Effector memory CD8-positive, alpha-beta T cell (primary cell): ENCODE data around the gene PTPRE.
A peak's percentile ranks its signal among the peaks of the same experiment; 100 is the strongest.

ENCODE experiments used
- ATAC-seq: fragments of 150-1000 bp; cut with Tn5 transposase; replicated peaks from 2 replicates; pipeline ENCODE4 v1.10.0; 2021; ENCODE audit warnings: mild to moderate bottlenecking, moderate library complexity
- DNase-seq, 3 experiments: peaks; one replicate each; pipeline ENCODE4 v3.0.0; 2021
- H3K27ac Mint-ChIP-seq, 2 donors: one replicate each; pipeline ENCODE4 v1.8.0; 2022; ENCODE audit warnings: mild to moderate bottlenecking in 2 of 2, mixed read lengths in 2 of 2, moderate library complexity in 2 of 2
- H3K27me3 Mint-ChIP-seq, 2 donors: one replicate each; pipeline ENCODE4 v1.8.0; 2022; ENCODE audit warnings: mixed read lengths in 2 of 2
- H3K36me3 Mint-ChIP-seq: one replicate; pipeline ENCODE4 v1.8.0; 2022; ENCODE audit warnings: mild to moderate bottlenecking, moderate library complexity, mixed read lengths; ENCODE audit not compliant: insufficient read depth
- H3K4me1 Mint-ChIP-seq, 2 donors: one replicate each; pipeline ENCODE4 v1.8.0; 2022; ENCODE audit warnings: low read depth in 2 of 2, mixed read lengths in 2 of 2
- H3K4me3 Mint-ChIP-seq, 2 donors: one replicate each; pipeline ENCODE4 v1.8.0; 2022; ENCODE audit warnings: mild to moderate bottlenecking in 2 of 2, mixed read lengths in 2 of 2, moderate library complexity in 2 of 2
- H3K9me3 Mint-ChIP-seq, 2 donors: one replicate each; pipeline ENCODE4 v1.8.0; 2022; ENCODE audit warnings: mixed read lengths in 2 of 2

The PTPRE gene

GRCh38 chr10:128058106-128058749 is 151.3 kb downstream of the PTPRE start:
- Mint-ChIP-seq H3K4me3 (peak overlapping the region in 1 of 2 donors; percentile 24), H3K4me1 (peaks cover 55 to 65% of the 10 kb centered on the region in 2 donors), H3K36me3 (peaks cover 86% of the 10 kb centered on the region), H3K27me3 (no peaks in the 10 kb centered on the region), H3K9me3 (no peaks in the 10 kb centered on the region), H3K27ac (peak overlapping the region; percentile 10 to 89)
- DNase-seq: no peak
- ATAC-seq: no peak

- Mint-ChIP-seq H3K27ac (peak overlapping the region; percentile 10 to 89), H3K4me3 (peak overlapping the region; percentile 36 to 39), H3K9me3 (no peaks in the 10 kb centered on the region), H3K36me3 (peaks cover 87% of the 10 kb centered on the region), H3K27me3 (no peaks in the 10 kb centered on the region), H3K4me1 (peaks cover 60 to 70% of the 10 kb centered on the region in 2 donors)
- ATAC-seq (no peak), DNase-seq (no peak)
Measured at GRCh38 chr10:128058750-128059134, 151.8 kb downstream of the PTPRE start.

GRCh38 chr10:128059266-128059981 is 152.5 kb downstream of the PTPRE start:
- Mint-ChIP-seq H3K36me3 (peaks cover 87% of the 10 kb centered on the region), H3K27ac (peak overlapping the region; percentile 10 to 89), H3K4me3 (peak overlapping the region; percentile 36 to 39)

GRCh38 chr10:128059982-128060293 is 153.0 kb downstream of the PTPRE start:
- H3K9me3 Mint-ChIP-seq: no peaks in the 10 kb centered on the region
- peaks cover 69 to 77% of the 10 kb centered on the region in 2 donors for H3K4me1 Mint-ChIP-seq
- peak overlapping the region; percentile 1 to 39 for H3K4me3 Mint-ChIP-seq
- ATAC-seq: no peak
- H3K27ac Mint-ChIP-seq: peak overlapping the region; percentile 10 to 89
- H3K36me3 Mint-ChIP-seq: peaks cover 90% of the 10 kb centered on the region
- DNase-seq: no peak
- H3K27me3 Mint-ChIP-seq: no peaks in the 10 kb centered on the region

More at GRCh38 chr10:128059266-128059981, 152.5 kb downstream of the PTPRE start:
- ATAC-seq: peak; percentile 26
- Mint-ChIP-seq H3K9me3 (no peaks in the 10 kb centered on the region), H3K4me1 (peaks cover 65 to 74% of the 10 kb centered on the region in 2 donors), H3K27me3 (no peaks in the 10 kb centered on the region)
- peak in 2 of 3 experiments; percentile 33 to 34 for DNase-seq

- Mint-ChIP-seq H3K4me3 (peak overlapping the region; percentile 1 to 39), H3K9me3 (no peaks in the 10 kb centered on the region), H3K27ac (peak overlapping the region; percentile 10 to 89), H3K4me1 (peaks cover 71 to 79% of the 10 kb centered on the region in 2 donors), H3K27me3 (no peaks in the 10 kb centered on the region), H3K36me3 (peaks cover 90% of the 10 kb centered on the region)
- no peak for DNase-seq
- ATAC-seq: no peak
Measured at GRCh38 chr10:128060341-128061250, 153.7 kb downstream of the PTPRE start.

GRCh38 chr10:128061306-128062300 is 154.7 kb downstream of the PTPRE start:
- no peak for ATAC-seq
- H3K36me3 Mint-ChIP-seq: peaks cover 89% of the 10 kb centered on the region
- H3K27me3 Mint-ChIP-seq: no peaks in the 10 kb centered on the region
- H3K4me1 Mint-ChIP-seq: peaks cover 81% of the 10 kb centered on the region in 2 donors
- peak overlapping the region; percentile 89 to 96 for H3K27ac Mint-ChIP-seq
- no peak for DNase-seq
- no peaks in the 10 kb centered on the region for H3K9me3 Mint-ChIP-seq
- H3K4me3 Mint-ChIP-seq: peak overlapping the region; percentile 69 to 75

- H3K36me3 Mint-ChIP-seq: peaks cover 89% of the 10 kb centered on the region
- H3K4me1 Mint-ChIP-seq: peaks cover 88% of the 10 kb centered on the region in 2 donors
- H3K27ac Mint-ChIP-seq: peak overlapping the region; percentile 89 to 96
- peak overlapping the region; percentile 69 to 75 for H3K4me3 Mint-ChIP-seq
- H3K9me3 Mint-ChIP-seq: no peaks in the 10 kb centered on the region
- peak; percentile 0 for ATAC-seq
- DNase-seq: peak in 1 of 3 experiments; percentile 21
- H3K27me3 Mint-ChIP-seq: no peaks in the 10 kb centered on the region
Measured at GRCh38 chr10:128062331-128062880, 155.5 kb downstream of the PTPRE start.

GRCh38 chr10:128062881-128063563 is 156.1 kb downstream of the PTPRE start:
- peak overlapping the region; percentile 89 to 96 for H3K27ac Mint-ChIP-seq
- peak overlapping the region; percentile 69 to 75 for H3K4me3 Mint-ChIP-seq
- H3K4me1 Mint-ChIP-seq: peaks cover 85% of the 10 kb centered on the region in 2 donors
- peaks cover 89% of the 10 kb centered on the region for H3K36me3 Mint-ChIP-seq
- no peaks in the 10 kb centered on the region for H3K27me3 Mint-ChIP-seq
- DNase-seq (peak; percentile 48 to 57 (median 49)), ATAC-seq (peak; percentile 54)
- H3K9me3 Mint-ChIP-seq: no peaks in the 10 kb centered on the region

- ATAC-seq (no peak), DNase-seq (no peak)
- H3K4me1 Mint-ChIP-seq: peaks cover 78 to 80% of the 10 kb centered on the region in 2 donors
- no peaks in the 10 kb centered on the region for H3K9me3 Mint-ChIP-seq
- H3K36me3 Mint-ChIP-seq: peaks cover 84% of the 10 kb centered on the region
- H3K27me3 Mint-ChIP-seq: no peaks in the 10 kb centered on the region
- peak overlapping the region; percentile 69 to 75 for H3K4me3 Mint-ChIP-seq
- peak overlapping the region; percentile 89 to 96 for H3K27ac Mint-ChIP-seq
Measured at GRCh38 chr10:128063736-128064107, 156.8 kb downstream of the PTPRE start.

- Mint-ChIP-seq H3K27ac (peak overlapping the region; percentile 89 to 96), H3K4me1 (peaks cover 74 to 76% of the 10 kb centered on the region in 2 donors), H3K36me3 (peaks cover 83% of the 10 kb centered on the region), H3K4me3 (peak overlapping the region; percentile 69 to 75), H3K27me3 (no peaks in the 10 kb centered on the region), H3K9me3 (no peaks in the 10 kb centered on the region)
- DNase-seq (peak; percentile 67 to 70 (median 68)), ATAC-seq (peak; percentile 78)
Measured at GRCh38 chr10:128064108-128064969, 157.4 kb downstream of the PTPRE start.

GRCh38 chr10:128064970-128065580 is 158.2 kb downstream of the PTPRE start:
- Mint-ChIP-seq H3K27me3 (no peaks in the 10 kb centered on the region), H3K36me3 (peaks cover 85% of the 10 kb centered on the region), H3K27ac (peak overlapping the region; percentile 89 to 96), H3K9me3 (no peaks in the 10 kb centered on the region), H3K4me3 (peak overlapping the region; percentile 69 to 75), H3K4me1 (peaks cover 74 to 75% of the 10 kb centered on the region in 2 donors)
- peak; percentile 35 for ATAC-seq
- DNase-seq: no peak
